Fibroblast of lung (primary cell): ENCODE data around the gene GRIK1.

Source experiments
- CTCF ChIP-seq, 2 donors: IDR thresholded peaks in 1 of 2; conservative IDR thresholded peaks in 1 of 2; 1 replicate in 1 of 2; 2 replicates in 1 of 2; pipeline ENCODE4 v1.5.1; 2011 to 2012; ENCODE audit warnings: low read length in 2 of 2, control low read depth in 1 of 2, inconsistent platforms in 1 of 2, low read depth in 1 of 2, mild to moderate bottlenecking in 1 of 2
- EZH2 ChIP-seq: IDR thresholded peaks from 2 replicates; pipeline ENCODE4 v1.5.1; 2012; ENCODE audit warnings: low read length, control low read depth, mild to moderate bottlenecking; ENCODE audit errors: missing control alignments

- TF ChIP-seq CTCF (conservative IDR thresholded peaks at IDR 0.05 in 1 of 2, IDR thresholded peaks at IDR 0.05 in 1 of 2; ENCODE audit: low read depth in 1 of 2, low read length in 2 of 2) = no peak
- no peak for TF ChIP-seq EZH2
Observed at GRCh38 chr21:29571949-29572348, 367.8 kb downstream of the GRIK1 start.
